Endodermal cell (in vitro differentiated cells): ENCODE data around the gene SSRP1. TPM values are rescaled to one million over a fixed set of nuclear protein-coding genes. Genes with fewer than 3 reads are reported as not detected.

Source experiments
- DNase-seq: peaks from one replicate; pipeline ENCODE4 v3.0.0-alpha.2; 2017
- H3K27ac ChIP-seq: 2 replicates; pipeline ENCODE4 v1.5.1; 2013; ENCODE audit warnings: mild to moderate bottlenecking, low read depth, low read length, moderate library complexity
- H3K27me3 ChIP-seq: 2 replicates; pipeline ENCODE4 v1.6.1; 2013; ENCODE audit warnings: mild to moderate bottlenecking, low read length, moderate library complexity; ENCODE audit not compliant: insufficient read depth, control insufficient read depth, poor library complexity, severe bottlenecking
- H3K36me3 ChIP-seq: 2 replicates; pipeline ENCODE4 v1.7.0; 2013; ENCODE audit warnings: mild to moderate bottlenecking, low read length, moderate library complexity; ENCODE audit not compliant: control insufficient read depth, insufficient read depth
- H3K4me1 ChIP-seq: one replicate; pipeline ENCODE4 v1.7.0; 2013; ENCODE audit warnings: low read length; ENCODE audit not compliant: control insufficient read depth, insufficient read depth
- H3K4me3 ChIP-seq: 2 replicates; pipeline ENCODE4 v1.5.1; 2013; ENCODE audit warnings: mild to moderate bottlenecking, low read length, moderate library complexity
- H3K9ac ChIP-seq: 2 replicates; pipeline ENCODE4 v1.6.1; 2013; ENCODE audit warnings: mild to moderate bottlenecking, low read length, moderate library complexity; ENCODE audit not compliant: poor library complexity, severe bottlenecking; ENCODE audit errors: extremely low read depth
- H3K9me3 ChIP-seq: 2 replicates; pipeline ENCODE4 v1.6.1; 2013; ENCODE audit warnings: mild to moderate bottlenecking, low read length, moderate library complexity; ENCODE audit not compliant: control insufficient read depth
- H3K27ac Mint-ChIP-seq: 2 replicates; pipeline ENCODE4 v1.8.0; 2020; ENCODE audit warnings: mixed read lengths
- H3K27me3 Mint-ChIP-seq: 2 replicates; pipeline ENCODE4 v1.8.0; 2021; ENCODE audit warnings: mild to moderate bottlenecking, mixed read lengths; ENCODE audit not compliant: insufficient read depth
- H3K36me3 Mint-ChIP-seq: 2 replicates; pipeline ENCODE4 v1.8.0; 2020; ENCODE audit warnings: low read depth, mixed read lengths
- H3K4me1 Mint-ChIP-seq: 2 replicates; pipeline ENCODE4 v1.8.0; 2020; ENCODE audit warnings: mixed read lengths
- H3K4me3 Mint-ChIP-seq: 2 replicates; pipeline ENCODE4 v1.8.0; 2020; ENCODE audit warnings: mild to moderate bottlenecking, moderate library complexity, mixed read lengths
- H3K9me3 Mint-ChIP-seq: 2 replicates; pipeline ENCODE4 v1.8.0; 2020; ENCODE audit warnings: mild to moderate bottlenecking, mixed read lengths
- CTCF ChIP-seq: fragments of 200-600 bp; sonication (generic); conservative IDR thresholded peaks from 2 replicates; pipeline ENCODE4 v1.5.0; 2021; ENCODE audit warnings: antibody characterized with exemption, mild to moderate bottlenecking
- WGBS, 2 experiments: methylation state at CpG; one replicate each; pipeline versions ENCODE4 v1.1.5 to v1.1.7; 2013; ENCODE audit warnings: missing lambda C conversion rate in 2 of 2, mixed read lengths in 1 of 2; ENCODE audit not compliant: insufficient coverage in 1 of 2, insufficient read length in 1 of 2; 5-methylcytosine and 5-hydroxymethylcytosine counted together
- total RNA-seq, 2 donors: library from RNA; stranded (reverse); fragmentation: NEBNext Ultra II Directional in 1 of 2; extraction: Animal tissue kit (Norgen Biotek cat#: 25700) in 1 of 2; gene quantifications; 2 replicates in 1 of 2; 3 replicates in 1 of 2; pipeline ENCODE4 v1.2.1, GENCODE V29; 2021

The SSRP1 gene
- total RNA-seq, 2 donors from 2014 or later, result 145 to 182 TPM

- no peak for TF ChIP-seq CTCF
- Histone ChIP-seq H3K27me3 (peaks cover 30% of the 10 kb centered on the region), H3K27ac (no peak overlapping the region), H3K4me3 (no peak overlapping the region), H3K36me3 (no peaks in the 10 kb centered on the region), H3K9me3 (no peaks in the 10 kb centered on the region), H3K4me1 (no peaks in the 10 kb centered on the region), H3K9ac (no peak overlapping the region)
- Mint-ChIP-seq H3K36me3 (no peaks in the 10 kb centered on the region), H3K4me3 (no peak overlapping the region), H3K9me3 (no peaks in the 10 kb centered on the region), H3K27me3 (peaks cover 50% of the 10 kb centered on the region), H3K27ac (no peak overlapping the region), H3K4me1 (peaks cover 2% of the 10 kb centered on the region)
- 81 to 84% methylated on average over 4 to 7 of the region's 7 CpGs for WGBS, 2 experiments
- no peak for DNase-seq
Observed at GRCh38 chr11:57343825-57344224, 8.1 kb upstream of the SSRP1 start.

- peaks cover 21% of the 10 kb centered on the region for H3K27me3 ChIP-seq
- Mint-ChIP-seq H3K4me1 (peaks cover 5% of the 10 kb centered on the region), H3K27me3 (peaks cover 45% of the 10 kb centered on the region), H3K36me3 (no peaks in the 10 kb centered on the region), H3K4me3 (no peak overlapping the region), H3K9me3 (no peaks in the 10 kb centered on the region), H3K27ac (no peak overlapping the region)
- WGBS, 2 experiments, result 84 to 85% methylated on average over 9 to 11 of the region's 11 CpGs
- no peak for TF ChIP-seq CTCF
- no peaks in the 10 kb centered on the region for H3K4me1 ChIP-seq
- no peaks in the 10 kb centered on the region for H3K36me3 ChIP-seq
- no peaks in the 10 kb centered on the region for H3K9me3 ChIP-seq
- H3K4me3 ChIP-seq, result no peak overlapping the region
- DNase-seq, result no peak
- peak overlapping the region; percentile 38 for H3K27ac ChIP-seq
- H3K9ac ChIP-seq, result no peak overlapping the region
Observed at GRCh38 chr11:57342702-57343101, 7.0 kb upstream of the SSRP1 start.

GRCh38 chr11:57341250-57341808 is 5.6 kb upstream of the SSRP1 start:
- Histone ChIP-seq H3K36me3 (no peaks in the 10 kb centered on the region), H3K9ac (no peak overlapping the region), H3K9me3 (no peaks in the 10 kb centered on the region), H3K4me3 (no peak overlapping the region), H3K4me1 (no peaks in the 10 kb centered on the region), H3K27ac (no peak overlapping the region), H3K27me3 (peaks cover 8% of the 10 kb centered on the region)
- Mint-ChIP-seq H3K36me3 (no peaks in the 10 kb centered on the region), H3K4me3 (no peak overlapping the region), H3K9me3 (no peaks in the 10 kb centered on the region), H3K27me3 (peaks cover 34% of the 10 kb centered on the region), H3K27ac (no peak overlapping the region), H3K4me1 (peaks cover 7% of the 10 kb centered on the region)
- WGBS, 2 experiments, result 89 to 100% methylated on average over 2 to 5 of the region's 6 CpGs
- no peak for TF ChIP-seq CTCF
- DNase-seq, result no peak
